ENCODE results near the gene ANAPC2.
A peak's percentile ranks its signal among the peaks of the same experiment; 100 is the strongest.

ANAPC2 gene

GRCh38 chr9:137188490-137189296 is at the start of gene ANAPC2, which contains the start of gene SSNA1:
TSS of gene ANAPC2 (minus strand) at chr9:137188560. CDS start at chr9:137188532, 28 bp downstream.
TSS of gene SSNA1 (plus strand) at chr9:137188676. CDS start at chr9:137188727, 51 bp downstream.
- DNase-seq: peak; percentile 50

- DNase-seq: no peak
These were observed 48.6 kb upstream of the ANAPC2 start for GRCh38 chr9:137236936-137237421.

- peak; percentile 12 for DNase-seq
These were observed 48.0 kb upstream of the ANAPC2 start for GRCh38 chr9:137236238-137236935.

GRCh38 chr9:137235424-137236237 is 47.3 kb upstream of the ANAPC2 start:
- DNase-seq: no peak

- DNase-seq: no peak
These were observed 46.5 kb upstream of the ANAPC2 start for GRCh38 chr9:137234758-137235423.

- DNase-seq: no peak
These were observed 45.8 kb upstream of the ANAPC2 start for GRCh38 chr9:137234055-137234697.

GRCh38 chr9:137233143-137233980 is 45.0 kb upstream of the ANAPC2 start:
- no peak for DNase-seq

- no peak for DNase-seq
These were observed 44.1 kb upstream of the ANAPC2 start for GRCh38 chr9:137232510-137232909.

GRCh38 chr9:137232101-137232500 is 43.7 kb upstream of the ANAPC2 start:
- no peak for DNase-seq

- DNase-seq: no peak
These were observed 43.1 kb upstream of the ANAPC2 start for GRCh38 chr9:137231372-137232039.

GRCh38 chr9:137230705-137231371 is 42.5 kb upstream of the ANAPC2 start, which contains the start of gene SLC34A3:
TSS of gene SLC34A3 (plus strand) at chr9:137230901. CDS start at chr9:137231703, 802 bp downstream.
- no peak for DNase-seq

- no peak for DNase-seq
These were observed 41.7 kb upstream of the ANAPC2 start for GRCh38 chr9:137229903-137230704.

GRCh38 chr9:137228968-137229896 is 40.9 kb upstream of the ANAPC2 start:
- no peak for DNase-seq

- DNase-seq: no peak
These were observed 40.2 kb upstream of the ANAPC2 start for GRCh38 chr9:137228506-137228967.

- DNase-seq: no peak
These were observed 39.6 kb upstream of the ANAPC2 start for GRCh38 chr9:137227853-137228505.

- peak; percentile 23 for DNase-seq
These were observed 38.9 kb upstream of the ANAPC2 start, which contains the start of gene RNF224 for GRCh38 chr9:137227054-137227852. TSS of gene RNF224 (plus strand) at chr9:137227502. CDS start at chr9:137228336, 834 bp downstream.

Measured in NCI-H526 treated with DMSO at 0.1 percent for 48 hours (cell line).